NCI-H1436 (cell line): ENCODE measurements around the gene NECTIN4.
"Not testable (repeated sequence)": the region's sequence is repeated elsewhere in the genome, so short reads cannot be mapped to it uniquely, and the experiment has no call there.

ENCODE experiments used
- DNase-seq: peaks from one replicate; lab custom pipeline; 2025; lab: John Stamatoyannopoulos, UW

The NECTIN4 gene

GRCh38 chr1:161089251-161089924 lies at the start of gene NECTIN4:
Gene NECTIN4 (minus strand): TSS chr1:161089558. CDS start chr1:161089296, 262 bp downstream.
- DNase-seq = no peak

DNA sequence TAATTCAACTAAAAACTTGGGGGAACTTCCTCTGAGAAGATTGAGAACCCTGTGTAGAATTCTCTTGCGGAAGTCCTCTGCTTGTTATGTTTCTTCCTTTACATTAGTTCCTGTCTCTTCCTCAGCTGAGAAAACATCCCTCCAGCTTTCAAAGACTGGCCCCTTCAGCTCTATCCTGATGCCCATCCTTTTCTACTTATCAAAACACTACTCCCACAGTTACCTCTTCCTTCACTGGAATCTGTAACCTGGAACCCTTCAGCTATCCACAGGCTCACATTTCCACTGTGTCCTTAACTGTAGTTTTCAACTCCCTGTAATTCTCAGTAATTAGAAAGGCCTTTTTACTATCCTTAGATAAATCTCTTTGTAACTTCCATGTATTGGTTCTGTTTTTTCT lies 49.1 kb upstream of the NECTIN4 start:
- no peak for DNase-seq

DNA sequence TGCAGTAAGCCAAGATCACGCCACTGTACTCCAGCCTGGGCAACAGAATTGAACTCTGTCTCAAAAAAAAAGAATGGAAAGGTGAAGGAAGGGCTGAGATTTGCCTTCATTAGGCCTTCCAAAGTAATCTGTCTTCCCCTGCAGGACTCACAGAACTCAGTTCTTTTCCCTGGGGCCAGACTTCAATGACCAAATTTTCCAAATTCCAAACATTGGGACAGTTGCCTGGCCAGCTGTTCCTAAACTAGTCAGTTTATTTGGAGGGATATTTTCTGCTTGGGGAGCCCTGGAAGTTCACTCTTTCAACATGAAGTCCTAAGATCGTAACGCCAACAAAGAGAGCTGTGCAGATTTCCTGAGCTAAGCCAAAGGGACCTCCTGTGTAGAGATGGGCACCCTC lies 48.5 kb upstream of the NECTIN4 start:
- no peak for DNase-seq

GRCh38 chr1:161133220-161133740 lies 43.9 kb upstream of the NECTIN4 start:
- DNase-seq = no peak

DNA sequence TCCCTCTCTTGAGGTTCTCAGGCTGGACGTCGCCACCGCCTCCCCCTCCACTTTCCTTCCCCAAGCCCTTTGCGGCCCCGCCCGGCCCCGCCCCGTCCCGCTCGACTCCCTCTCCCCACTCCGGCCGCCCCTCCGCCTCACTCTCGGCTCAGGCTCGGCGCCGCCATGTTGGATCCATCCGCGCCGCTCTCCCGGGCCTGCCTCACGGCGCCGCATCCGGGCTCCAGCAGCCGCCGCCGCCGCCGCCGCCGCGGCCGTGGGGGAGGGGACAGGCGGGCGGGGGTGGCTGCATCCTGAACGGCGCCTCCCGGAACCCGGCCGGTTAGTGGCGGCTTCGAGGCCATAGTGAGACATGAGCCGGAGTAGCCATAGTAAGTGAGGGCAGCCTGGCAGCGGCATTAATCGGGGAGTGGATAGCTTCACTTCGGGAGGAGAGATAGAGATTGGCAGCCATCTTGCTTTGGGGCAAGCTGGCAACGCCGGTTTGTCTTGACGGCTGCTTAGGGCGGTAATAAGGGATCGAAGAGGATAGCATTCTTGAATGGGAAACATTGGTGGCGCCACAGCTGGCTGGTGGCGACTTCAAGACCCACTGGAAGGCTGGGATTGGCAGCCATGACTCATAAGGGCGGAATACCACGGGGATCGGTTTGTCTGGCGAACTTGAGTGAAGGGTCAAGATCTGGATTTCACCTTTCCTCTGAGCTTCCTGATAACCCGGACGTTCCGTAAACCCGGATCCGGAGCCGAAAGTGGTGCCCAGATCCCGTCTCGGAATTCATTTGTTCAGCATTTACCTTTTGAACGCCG lies 43.3 kb upstream of the NECTIN4 start, which contains the start of gene DEDD:
Gene DEDD (minus strand): TSS at position 258 of the 810 bp plus-strand sequence. CDS start 8,205 bp downstream, outside the sequence.
- DNase-seq = peak; percentile 89

DNA sequence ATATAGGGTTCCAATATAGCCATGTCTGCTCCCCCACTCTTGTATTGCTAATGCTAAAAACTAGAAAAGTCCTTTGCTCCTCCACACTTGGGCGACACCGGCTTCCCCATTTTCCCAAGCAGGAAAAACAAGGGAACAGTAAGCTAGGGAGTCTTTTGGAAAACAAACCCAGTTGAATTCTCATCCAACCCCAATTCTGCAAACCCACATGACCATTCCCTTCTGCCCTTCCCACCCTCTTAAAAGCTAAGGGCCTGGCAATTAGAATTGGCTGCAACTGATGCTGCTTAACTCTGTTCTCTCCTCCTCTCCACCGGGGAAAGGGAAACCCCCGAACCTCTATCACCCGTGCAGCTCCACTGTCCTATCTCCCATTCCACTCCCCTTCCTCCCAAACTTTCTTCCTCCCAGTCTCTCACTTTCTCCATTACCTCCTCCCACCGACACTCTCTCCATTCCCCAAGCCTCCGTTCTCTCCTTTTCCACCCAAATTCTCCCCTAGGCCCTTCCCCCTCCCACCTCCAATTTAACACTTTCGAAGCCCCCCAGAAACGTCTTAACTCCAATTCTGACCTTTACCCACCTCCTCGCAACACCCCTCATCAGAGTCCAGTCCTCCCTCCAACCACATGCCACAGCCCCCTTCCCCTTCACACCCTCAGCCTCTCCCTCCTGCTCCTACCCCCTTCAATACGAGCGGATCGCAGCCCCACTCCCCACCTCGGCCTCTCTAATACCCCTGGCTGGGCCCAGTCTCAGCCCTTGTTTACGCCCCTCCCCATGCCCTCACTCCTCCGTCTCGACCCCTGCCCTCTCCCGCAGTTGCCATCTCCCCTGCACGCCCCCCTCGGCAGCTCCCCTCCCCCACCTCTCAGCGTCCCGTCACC lies 42.4 kb upstream of the NECTIN4 start:
- DNase-seq = no peak

DNA sequence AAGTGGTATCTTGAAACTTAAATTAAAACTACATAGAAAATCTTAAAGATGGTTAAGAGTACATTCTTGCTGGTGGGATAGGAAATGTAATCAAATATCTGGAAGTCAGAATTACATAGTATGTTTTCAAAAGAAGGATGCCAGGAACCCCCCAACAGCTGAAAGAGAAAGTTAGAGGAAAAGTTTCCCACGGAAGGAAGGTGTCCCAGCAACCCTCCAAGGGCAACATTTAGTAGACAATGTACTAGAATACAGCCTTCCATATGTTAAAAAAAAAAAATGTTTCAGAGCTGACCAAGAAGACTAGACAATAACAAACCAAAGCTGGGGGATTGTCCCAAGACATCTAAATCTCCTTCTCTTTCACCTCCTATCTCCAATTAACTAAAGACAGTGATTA lies 40.9 kb upstream of the NECTIN4 start:
- DNase-seq = no peak

DNA sequence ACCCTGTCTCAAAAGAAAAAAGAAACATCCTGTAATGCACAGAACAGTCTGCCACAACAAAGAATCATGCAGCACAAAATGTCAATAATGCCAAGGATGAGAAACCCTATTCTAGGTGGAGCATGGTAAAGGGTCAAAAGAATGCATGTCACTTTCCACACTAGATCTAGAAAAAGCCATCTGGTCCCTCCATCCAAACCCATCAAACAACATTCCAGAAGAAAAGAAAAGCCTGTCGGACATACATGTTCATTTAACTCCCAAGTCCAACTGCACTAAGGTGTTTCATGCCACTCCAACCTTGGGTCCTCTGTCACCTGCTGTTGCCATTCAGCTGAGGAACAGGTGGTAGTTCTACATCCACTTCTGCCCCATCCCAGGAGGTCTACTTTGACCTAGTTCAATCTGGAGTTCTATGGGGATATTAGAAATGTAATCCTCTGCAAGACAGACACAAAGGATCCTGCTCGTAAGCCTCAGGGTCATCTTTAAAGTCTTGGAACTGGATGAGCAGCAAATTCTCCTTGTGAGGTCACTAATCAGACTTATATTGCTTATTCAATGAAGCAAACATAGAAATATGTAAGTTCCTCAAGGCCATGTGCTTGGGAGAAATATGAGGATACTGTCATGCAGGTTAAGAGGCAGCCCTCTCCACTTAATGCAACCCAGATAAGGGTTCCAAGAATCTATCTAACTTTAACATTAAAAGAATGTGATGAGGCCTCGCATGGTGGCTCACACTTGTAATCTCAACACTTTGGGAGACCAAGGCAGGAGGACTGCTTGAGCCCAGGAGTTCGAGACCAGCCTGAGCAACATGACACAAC lies 39.4 kb upstream of the NECTIN4 start:
- DNase-seq = no peak

- no peak for DNase-seq
These were observed 38.3 kb upstream of the NECTIN4 start for GRCh38 chr1:161127649-161128048.

- no peak for DNase-seq
These were observed 33.6 kb upstream of the NECTIN4 start for GRCh38 chr1:161122967-161123366.

GRCh38 chr1:161121834-161122233 lies 32.5 kb upstream of the NECTIN4 start:
- DNase-seq = no peak

DNA sequence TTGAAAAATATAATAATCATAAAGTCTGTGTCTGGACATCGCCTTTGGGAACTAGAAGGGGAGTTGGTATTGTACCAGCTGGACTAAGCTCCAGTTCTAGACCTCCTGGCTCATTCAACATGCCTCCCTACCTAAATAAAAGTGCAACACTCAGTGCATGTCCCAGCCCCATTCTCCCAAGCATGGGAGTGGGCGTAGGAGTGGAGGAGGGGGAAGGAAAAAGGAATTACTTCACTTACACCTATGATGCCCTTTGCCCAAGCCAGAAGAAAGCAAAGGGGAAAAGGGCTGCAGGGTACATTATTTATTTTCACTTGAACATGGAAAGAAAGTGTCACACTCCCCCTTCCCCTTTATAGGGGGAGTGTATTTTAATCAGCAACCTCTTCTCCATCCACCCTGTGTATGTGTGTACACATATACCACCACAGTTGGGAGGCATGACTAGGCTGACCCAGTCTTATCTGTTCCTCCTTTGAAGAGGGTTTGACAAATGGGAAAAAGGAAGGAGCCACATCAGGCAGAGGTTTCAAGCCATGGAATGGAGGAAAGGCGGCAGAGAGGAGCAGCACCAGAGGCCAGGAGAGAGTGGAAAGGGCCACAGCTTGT lies 31.8 kb upstream of the NECTIN4 start:
- no peak for DNase-seq

- DNase-seq = no peak
These were observed 29.9 kb upstream of the NECTIN4 start for GRCh38 chr1:161119092-161119903.

DNA sequence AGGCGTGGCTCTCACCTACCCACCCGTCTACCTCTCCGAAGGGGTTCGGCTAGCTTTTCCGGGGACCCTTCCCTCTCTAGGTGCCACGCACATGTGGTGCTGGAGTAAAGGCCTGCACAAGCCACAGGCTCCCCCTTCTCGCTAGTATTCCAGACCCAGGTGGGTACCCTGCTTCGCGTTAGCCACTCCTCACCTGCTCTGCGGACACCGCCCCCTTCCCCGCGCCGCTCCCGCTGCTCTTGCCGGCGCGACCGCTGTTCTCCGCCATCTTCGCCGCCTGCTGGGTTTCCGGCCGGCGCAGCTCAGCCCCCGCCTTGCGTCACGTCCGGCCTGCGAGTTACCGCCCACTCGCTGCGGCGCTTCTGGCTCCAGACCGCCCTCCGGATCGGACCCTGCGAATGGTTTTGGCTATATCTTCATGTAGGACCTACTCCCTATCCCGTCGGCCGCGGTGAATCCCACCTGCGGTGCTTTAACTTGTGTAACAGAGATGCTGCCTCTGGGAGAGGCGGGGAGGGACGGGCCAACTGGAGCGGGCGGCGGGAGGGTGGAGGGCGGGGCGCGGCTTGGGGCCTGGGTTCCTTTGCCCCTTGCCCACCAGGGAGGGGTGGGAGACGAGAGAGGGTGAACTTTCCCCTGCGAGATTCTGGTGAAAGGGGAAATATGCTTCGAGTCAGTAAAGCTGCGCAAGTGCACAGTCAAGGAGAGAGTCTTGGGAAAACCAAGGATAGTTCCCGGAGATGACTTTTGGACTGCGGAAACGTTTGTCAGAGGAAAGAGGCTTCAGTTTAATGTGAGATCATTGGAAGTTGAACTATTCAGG lies 28.6 kb upstream of the NECTIN4 start, which contains the start of the genes NIT1 and PFDN2:
Gene NIT1 (plus strand): TSS at position 347 of the 823 bp plus-strand sequence. CDS start 72 bp downstream, at position 419.
Gene PFDN2 (minus strand): TSS at position 279 of the 823 bp plus-strand sequence. CDS start 11 bp downstream, at position 268.
- peak; percentile 55 for DNase-seq

- DNase-seq = not testable (repeated sequence)
These were observed 26.6 kb upstream of the NECTIN4 start for GRCh38 chr1:161115961-161116360.

GRCh38 chr1:161115132-161115711 lies 25.9 kb upstream of the NECTIN4 start:
- DNase-seq = no peak

DNA sequence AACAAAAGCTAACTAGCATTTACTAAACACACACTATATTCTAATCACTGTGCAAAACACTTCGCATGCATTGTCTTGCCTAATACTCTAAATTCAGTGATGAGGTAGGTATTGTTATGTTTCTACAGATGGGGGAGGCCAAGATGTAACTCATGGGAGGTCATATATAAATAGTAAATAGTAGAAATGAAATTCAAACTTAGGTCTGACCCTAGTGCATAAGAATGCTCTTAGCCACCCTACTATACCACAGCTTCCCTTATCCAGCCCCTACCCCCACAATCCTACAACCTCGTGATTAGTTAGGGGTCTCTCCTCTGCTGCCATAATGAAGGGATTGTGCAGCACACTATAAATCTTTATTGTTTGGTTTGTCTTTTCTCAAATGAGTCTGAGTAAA lies 25.2 kb upstream of the NECTIN4 start:
- no peak for DNase-seq

DNA sequence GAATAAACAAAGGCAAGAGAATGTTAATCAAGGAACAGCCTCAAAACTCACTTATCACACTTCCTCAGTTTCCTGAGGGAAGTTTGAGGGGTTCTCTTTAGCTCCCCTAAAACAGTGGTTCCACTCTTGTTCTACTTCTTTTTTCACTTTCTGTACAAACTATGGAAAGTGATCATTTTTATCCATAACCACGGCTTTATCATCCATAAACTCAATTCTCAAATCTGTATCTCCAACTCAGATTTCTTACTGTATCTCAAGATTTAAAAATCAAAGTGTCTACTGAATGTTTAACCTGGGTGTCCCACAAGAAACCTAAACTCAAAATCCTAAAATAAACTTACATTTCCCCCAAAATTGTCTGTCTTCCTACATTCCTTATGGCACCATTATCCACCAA lies 24.6 kb upstream of the NECTIN4 start:
- no peak for DNase-seq
